ENCODE measurements around the gene AIFM2. TPM values are rescaled to one million over a fixed set of nuclear protein-coding genes. Genes with fewer than 3 reads are reported as not detected.

The AIFM2 gene
- total and polyA plus RNA-seq, 2 of the 13 experiments (the other 11 are each of a cell fraction or from before 2014, with no cell fraction given): 20.3 to 29.5 TPM

- TF ChIP-seq, protein P1, sequence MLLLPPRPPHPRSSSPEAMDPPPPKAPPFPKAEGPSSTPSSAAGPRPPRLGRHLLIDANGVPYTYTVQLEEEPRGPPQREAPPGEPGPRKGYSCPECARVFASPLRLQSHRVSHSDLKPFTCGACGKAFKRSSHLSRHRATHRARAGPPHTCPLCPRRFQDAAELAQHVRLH (CRISPR knock-in tag; IDR thresholded peaks at IDR 0.05; ENCODE audit: borderline replicate concordance, low read depth): no peak
- no peak for TF ChIP-seq MAZ (IDR thresholded peaks at IDR 0.05; ENCODE audit: borderline replicate concordance, low read depth, low read length)
- TF ChIP-seq MAZ (CRISPR knock-in tag; IDR thresholded peaks at IDR 0.05; ENCODE audit: low read depth): no peak
- no peak for TF ChIP-seq RBAK (CRISPR knock-in tag; IDR thresholded peaks at IDR 0.05)
- TF ChIP-seq, protein P2, sequence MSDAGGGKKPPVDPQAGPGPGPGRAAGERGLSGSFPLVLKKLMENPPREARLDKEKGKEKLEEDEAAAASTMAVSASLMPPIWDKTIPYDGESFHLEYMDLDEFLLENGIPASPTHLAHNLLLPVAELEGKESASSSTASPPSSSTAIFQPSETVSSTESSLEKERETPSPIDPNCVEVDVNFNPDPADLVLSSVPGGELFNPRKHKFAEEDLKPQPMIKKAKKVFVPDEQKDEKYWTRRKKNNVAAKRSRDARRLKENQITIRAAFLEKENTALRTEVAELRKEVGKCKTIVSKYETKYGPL (CRISPR knock-in tag; IDR thresholded peaks at IDR 0.05): no peak
- TF ChIP-seq, protein P3, sequence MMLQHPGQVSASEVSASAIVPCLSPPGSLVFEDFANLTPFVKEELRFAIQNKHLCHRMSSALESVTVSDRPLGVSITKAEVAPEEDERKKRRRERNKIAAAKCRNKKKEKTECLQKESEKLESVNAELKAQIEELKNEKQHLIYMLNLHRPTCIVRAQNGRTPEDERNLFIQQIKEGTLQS (CRISPR knock-in tag; IDR thresholded peaks at IDR 0.05): no peak
- TF ChIP-seq, protein P4, sequence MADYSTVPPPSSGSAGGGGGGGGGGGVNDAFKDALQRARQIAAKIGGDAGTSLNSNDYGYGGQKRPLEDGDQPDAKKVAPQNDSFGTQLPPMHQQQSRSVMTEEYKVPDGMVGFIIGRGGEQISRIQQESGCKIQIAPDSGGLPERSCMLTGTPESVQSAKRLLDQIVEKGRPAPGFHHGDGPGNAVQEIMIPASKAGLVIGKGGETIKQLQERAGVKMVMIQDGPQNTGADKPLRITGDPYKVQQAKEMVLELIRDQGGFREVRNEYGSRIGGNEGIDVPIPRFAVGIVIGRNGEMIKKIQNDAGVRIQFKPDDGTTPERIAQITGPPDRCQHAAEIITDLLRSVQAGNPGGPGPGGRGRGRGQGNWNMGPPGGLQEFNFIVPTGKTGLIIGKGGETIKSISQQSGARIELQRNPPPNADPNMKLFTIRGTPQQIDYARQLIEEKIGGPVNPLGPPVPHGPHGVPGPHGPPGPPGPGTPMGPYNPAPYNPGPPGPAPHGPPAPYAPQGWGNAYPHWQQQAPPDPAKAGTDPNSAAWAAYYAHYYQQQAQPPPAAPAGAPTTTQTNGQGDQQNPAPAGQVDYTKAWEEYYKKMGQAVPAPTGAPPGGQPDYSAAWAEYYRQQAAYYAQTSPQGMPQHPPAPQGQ (CRISPR knock-in tag; IDR thresholded peaks at IDR 0.05; ENCODE audit: borderline replicate concordance): no peak
- TF ChIP-seq ZNF652 (CRISPR knock-in tag; IDR thresholded peaks at IDR 0.05; ENCODE audit: borderline replicate concordance, low read depth): no peak
- peak; percentile 91 for TF ChIP-seq ARID3A (IDR thresholded peaks at IDR 0.05; ENCODE audit: low read depth, low read length)
- no peak for TF ChIP-seq CC2D1A (CRISPR knock-in tag; IDR thresholded peaks at IDR 0.05)
- TF ChIP-seq ZNF329 (CRISPR knock-in tag; IDR thresholded peaks at IDR 0.05; ENCODE audit: low read depth): no peak
- no peak for TF ChIP-seq FOXC1 (CRISPR knock-in tag; IDR thresholded peaks at IDR 0.05; ENCODE audit: borderline replicate concordance)
- no peak for TF ChIP-seq IKZF4 (CRISPR knock-in tag; IDR thresholded peaks at IDR 0.05; ENCODE audit: borderline replicate concordance, low read depth, not compliant biosample characterization)
- TF ChIP-seq DRAP1 (CRISPR knock-in tag; IDR thresholded peaks at IDR 0.05): peak; percentile 54; the same call in 1 of the 2 replicates
- TF ChIP-seq HOXD1 (CRISPR knock-in tag; IDR thresholded peaks at IDR 0.05): no peak
- TF ChIP-seq ZBTB46 (CRISPR knock-in tag; IDR thresholded peaks at IDR 0.05; ENCODE audit: borderline replicate concordance): no peak
- TF ChIP-seq TEAD3 (CRISPR knock-in tag; optimal IDR thresholded peaks at IDR 0.05; ENCODE audit: borderline replicate concordance): peak; percentile 97
- TF ChIP-seq JUN (CRISPR knock-in tag; IDR thresholded peaks at IDR 0.05): no peak
- no peak for TF ChIP-seq STAT5B (CRISPR knock-in tag; IDR thresholded peaks at IDR 0.05)
- TF ChIP-seq DMTF1 (CRISPR knock-in tag; IDR thresholded peaks at IDR 0.05): no peak
Observed at GRCh38 chr10:70090951-70091350, 41.7 kb downstream of the AIFM2 start (continued).

Data from HepG2 (cell line).